Activated CD4-positive, alpha-beta T cell treated with anti-CD3 and anti-CD28 coated beads, Interleukin-2, amount 50 U/mL, for 16 hours (primary cell): ENCODE data around the gene RHEBL1.
A peak's percentile ranks its signal among the peaks of the same experiment; 100 is the strongest.

Experiments
- DNase-seq: peaks from one replicate; pipeline ENCODE4 v3.0.0-alpha.2; 2020

Gene RHEBL1

DNA sequence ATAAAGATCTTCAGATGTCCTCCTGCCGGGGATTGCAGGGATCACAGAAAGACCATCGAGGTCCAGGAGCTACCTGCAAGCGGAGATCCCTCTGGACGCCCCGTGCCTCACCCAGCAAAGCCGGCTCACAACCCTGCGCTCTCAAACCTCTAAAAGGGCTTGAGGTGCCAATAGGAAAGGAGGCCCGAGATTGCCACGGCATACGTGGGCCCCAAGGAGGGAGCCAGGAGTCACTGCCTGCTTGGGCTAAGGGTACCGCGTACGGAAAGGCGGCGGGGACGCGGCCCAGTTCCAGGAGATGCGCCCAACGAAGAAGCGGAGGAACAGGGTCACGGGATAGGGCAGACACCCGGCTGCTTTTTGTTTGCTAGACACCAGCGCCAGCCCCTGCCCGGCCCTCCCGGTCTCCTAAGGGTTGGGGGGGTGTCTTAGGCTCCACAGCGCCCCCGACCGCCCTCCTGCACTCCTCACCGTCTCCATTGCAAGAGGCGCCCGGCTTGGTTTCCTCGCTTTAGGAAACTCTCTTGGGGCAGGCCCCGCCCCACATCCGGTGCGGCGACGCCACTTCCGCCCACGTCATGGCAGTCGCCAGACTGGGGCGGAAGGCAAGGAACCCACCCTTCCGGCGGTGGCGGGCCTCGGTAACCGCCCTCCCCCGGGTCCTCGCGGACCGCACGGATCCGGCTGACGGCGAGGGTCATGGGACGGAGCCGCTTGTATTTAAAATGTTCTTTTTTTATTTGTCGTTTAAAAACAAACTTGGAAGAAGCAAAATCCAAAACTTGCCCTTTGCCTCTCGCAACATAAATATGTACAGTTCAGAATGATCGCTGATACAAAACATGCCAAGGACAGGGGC is 51.3 kb downstream of the RHEBL1 start, which contains the start of gene PRKAG1:
Gene PRKAG1 (minus strand): TSS at position 516 of the 859 bp plus-strand sequence. CDS start 36 bp downstream, at position 480.
- peak; percentile 97 for DNase-seq

DNA sequence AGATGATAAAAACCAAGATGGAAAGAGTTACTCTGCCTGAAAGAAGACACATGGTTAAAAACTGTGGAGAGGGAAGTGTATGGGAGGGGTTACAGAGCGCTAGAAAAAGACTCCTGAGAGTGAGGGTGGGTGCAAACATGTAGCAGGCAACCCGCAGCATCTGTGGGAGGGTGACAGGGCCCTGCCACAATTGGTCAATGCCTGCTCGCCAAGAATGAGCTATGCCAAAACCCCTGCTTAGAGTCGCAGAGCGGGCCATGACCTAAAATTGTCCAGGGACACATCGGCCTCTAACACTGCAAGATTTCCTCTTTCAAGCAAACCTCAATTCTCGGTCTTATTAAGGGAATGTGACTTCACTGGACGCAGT is 51.9 kb downstream of the RHEBL1 start:
- peak; percentile 54 for DNase-seq

DNA sequence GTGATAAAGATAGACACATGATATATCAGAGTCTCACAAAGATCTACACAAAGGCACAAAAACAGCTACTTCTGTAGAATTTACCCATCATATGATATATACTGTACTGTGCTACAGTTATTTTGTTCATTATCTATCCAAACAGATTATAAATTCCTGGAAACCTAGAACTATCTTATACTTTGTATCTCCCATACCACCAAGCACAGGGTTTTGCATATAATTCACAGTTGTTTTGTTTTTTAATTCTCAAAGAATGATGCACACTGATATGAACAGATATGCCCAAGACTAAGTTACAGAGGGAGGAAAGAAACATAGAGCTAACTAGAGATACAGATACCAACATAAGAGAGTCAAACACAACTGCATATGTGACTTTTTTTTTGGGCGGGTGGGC is 54.6 kb downstream of the RHEBL1 start:
- DNase-seq = no peak
